Measurements from ENCODE around the gene DPF3. TPM values are rescaled to one million over a fixed set of nuclear protein-coding genes. Genes with fewer than 3 reads are reported as not detected.

DPF3 gene
- total and polyA plus RNA-seq, 7 donors: 2.3 to 25.3 (median 19.4) TPM

Other genes with a start within 250 kb of the DPF3 start
- gene DCAF4, start 32.4 kb upstream of the DPF3 start, total RNA-seq: 10 to 100 TPM; 14.3 to 26.0 (median 18.3) TPM
- gene DCAF4, start 32.4 kb upstream of the DPF3 start, polyA plus RNA-seq: 10 to 100 TPM; 11.1 to 21.4 (median 14.2) TPM
- 10 to 100 TPM; 15.4 to 17.9 (median 17.6) TPM for gene ZFYVE1, start 133.0 kb upstream of the DPF3 start, total RNA-seq
- 10 to 100 TPM in 2 of 3 donors, 1 to 10 TPM in 1; 5.3 to 17.4 (median 10.4) TPM for gene ZFYVE1, start 133.0 kb upstream of the DPF3 start, polyA plus RNA-seq
- 10 to 100 TPM; 31.1 to 50.2 (median 41.0) TPM for gene RBM25, start 164.4 kb upstream of the DPF3 start, total RNA-seq
- 10 to 100 TPM; 19.2 to 48.9 (median 34.4) TPM for gene RBM25, start 164.4 kb upstream of the DPF3 start, polyA plus RNA-seq
- gene PSEN1, start 242.4 kb upstream of the DPF3 start, total RNA-seq: 10 to 100 TPM; 16.5 to 27.4 (median 20.5) TPM
- 10 to 100 TPM; 14.2 to 32.5 (median 19.1) TPM for gene PSEN1, start 242.4 kb upstream of the DPF3 start, polyA plus RNA-seq